ENCODE data around the gene GDPD5. TPM values are rescaled to one million over a fixed set of nuclear protein-coding genes. Genes with fewer than 3 reads are reported as not detected.
A peak's percentile ranks its signal among the peaks of the same experiment; 100 is the strongest.

Gene GDPD5
- total RNA-seq, 1 experiment from 2014 or later, result 12.5 TPM

DNA sequence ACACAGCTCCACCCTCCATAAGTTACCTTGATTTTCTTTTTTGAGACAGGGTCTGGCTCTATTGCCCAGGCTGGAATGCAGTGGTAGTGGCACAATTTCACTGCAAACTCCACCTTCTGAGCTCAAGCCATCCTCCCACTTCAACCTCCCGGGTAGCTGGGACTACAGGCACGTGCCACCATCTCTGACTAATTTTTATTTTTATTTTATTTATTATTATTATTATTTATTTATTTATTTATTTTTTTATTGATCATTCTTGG is 116.9 kb downstream of the GDPD5 start:
- peaks cover 50% of the 10 kb centered on the region for H3K36me3 ChIP-seq (replicated peaks; ENCODE audit: control insufficient read depth, insufficient read depth, low read length)
- H3K27me3 ChIP-seq (ENCODE audit: control insufficient read depth, insufficient read depth, low read length), result no peaks in the 10 kb centered on the region
- DNase-seq, result no peak
- no peak overlapping the region for H3K4me3 ChIP-seq (ENCODE audit: insufficient read depth, low read depth, low read length)

DNA sequence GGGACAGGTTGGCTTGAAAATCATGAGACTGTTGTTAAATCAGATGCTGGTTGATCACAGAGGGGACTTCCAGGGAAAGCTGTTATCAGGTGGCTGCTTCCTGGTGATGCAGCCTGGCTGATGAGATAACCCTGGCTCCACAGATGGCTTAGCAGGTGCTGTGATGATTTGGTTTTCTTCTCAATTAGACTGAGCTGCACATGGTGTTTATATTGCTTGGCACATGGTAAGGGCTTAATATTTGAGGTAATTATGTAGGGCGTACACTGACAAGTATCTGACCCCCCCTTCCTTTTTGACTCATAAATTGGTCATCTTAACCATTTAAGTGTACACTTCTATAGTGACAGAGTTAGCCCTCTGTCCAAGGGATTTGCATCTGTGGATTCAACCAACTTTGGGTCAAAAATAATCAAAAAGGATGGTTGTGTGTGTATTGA is 119.4 kb downstream of the GDPD5 start:
- Histone ChIP-seq H3K4me3 (ENCODE audit: insufficient read depth, low read depth, low read length) (no peak overlapping the region), H3K27me3 (ENCODE audit: control insufficient read depth, insufficient read depth, low read length) (no peaks in the 10 kb centered on the region), H3K36me3 (replicated peaks; ENCODE audit: control insufficient read depth, insufficient read depth, low read length) (peaks cover 62% of the 10 kb centered on the region)
- no peak for DNase-seq

DNA sequence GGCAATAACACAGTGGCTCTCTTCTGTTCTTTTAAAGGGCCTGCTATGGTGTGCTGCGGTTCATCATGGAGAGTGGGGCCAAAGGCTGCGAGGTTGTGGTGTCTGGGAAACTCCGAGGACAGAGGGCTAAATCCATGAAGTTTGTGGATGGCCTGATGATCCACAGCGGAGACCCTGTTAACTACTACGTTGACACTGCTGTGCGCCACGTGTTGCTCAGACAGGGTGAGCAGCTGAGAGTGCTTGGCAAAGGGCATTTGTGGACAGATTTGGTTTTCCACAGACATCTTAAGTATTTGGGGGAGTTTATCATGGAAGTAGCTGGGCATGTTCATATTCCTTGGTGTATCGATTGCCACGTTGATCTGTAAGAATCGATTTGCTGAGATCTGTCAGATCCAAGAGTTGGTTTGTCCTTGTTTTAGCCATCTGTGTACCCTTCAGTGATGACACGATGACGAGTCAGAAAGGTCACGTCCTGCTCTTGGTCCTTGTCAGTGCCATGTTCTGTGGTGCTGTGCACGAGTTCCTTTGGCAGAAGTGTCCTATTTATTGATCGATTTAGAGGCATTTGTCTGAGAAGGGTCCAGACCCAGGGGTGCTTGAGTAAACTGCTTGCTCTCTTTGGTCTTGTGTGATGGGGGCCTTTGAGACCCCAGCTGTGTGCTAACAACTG is 121.6 kb downstream of the GDPD5 start:
- no peaks in the 10 kb centered on the region for H3K27me3 ChIP-seq (ENCODE audit: control insufficient read depth, insufficient read depth, low read length)
- H3K36me3 ChIP-seq (replicated peaks; ENCODE audit: control insufficient read depth, insufficient read depth, low read length), result peaks cover 68% of the 10 kb centered on the region
- H3K4me3 ChIP-seq (ENCODE audit: insufficient read depth, low read depth, low read length), result no peak overlapping the region
- DNase-seq, result no peak

DNA sequence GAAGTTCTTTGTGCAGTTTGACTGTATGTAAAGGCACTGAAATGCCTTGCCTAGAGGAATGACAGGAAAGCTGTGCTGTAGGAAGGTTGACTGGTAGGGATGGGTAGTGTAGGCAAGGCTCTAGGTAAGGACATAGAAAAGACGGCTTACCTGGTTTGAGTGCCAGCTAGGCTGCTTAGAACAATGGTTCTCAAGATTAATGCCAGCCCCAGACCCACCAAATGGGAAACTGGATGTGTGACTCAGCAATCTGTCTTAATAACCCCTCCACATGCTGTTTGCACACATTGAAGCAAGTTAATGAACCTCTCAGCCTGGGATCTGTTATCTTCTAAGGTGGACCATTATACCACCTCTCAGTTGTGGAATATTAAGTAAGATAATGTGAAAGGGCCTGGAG is 122.7 kb downstream of the GDPD5 start:
- peaks cover 64% of the 10 kb centered on the region for H3K36me3 ChIP-seq (replicated peaks; ENCODE audit: control insufficient read depth, insufficient read depth, low read length)
- no peaks in the 10 kb centered on the region for H3K27me3 ChIP-seq (ENCODE audit: control insufficient read depth, insufficient read depth, low read length)
- no peak for DNase-seq
- H3K4me3 ChIP-seq (ENCODE audit: insufficient read depth, low read depth, low read length), result no peak overlapping the region

DNA sequence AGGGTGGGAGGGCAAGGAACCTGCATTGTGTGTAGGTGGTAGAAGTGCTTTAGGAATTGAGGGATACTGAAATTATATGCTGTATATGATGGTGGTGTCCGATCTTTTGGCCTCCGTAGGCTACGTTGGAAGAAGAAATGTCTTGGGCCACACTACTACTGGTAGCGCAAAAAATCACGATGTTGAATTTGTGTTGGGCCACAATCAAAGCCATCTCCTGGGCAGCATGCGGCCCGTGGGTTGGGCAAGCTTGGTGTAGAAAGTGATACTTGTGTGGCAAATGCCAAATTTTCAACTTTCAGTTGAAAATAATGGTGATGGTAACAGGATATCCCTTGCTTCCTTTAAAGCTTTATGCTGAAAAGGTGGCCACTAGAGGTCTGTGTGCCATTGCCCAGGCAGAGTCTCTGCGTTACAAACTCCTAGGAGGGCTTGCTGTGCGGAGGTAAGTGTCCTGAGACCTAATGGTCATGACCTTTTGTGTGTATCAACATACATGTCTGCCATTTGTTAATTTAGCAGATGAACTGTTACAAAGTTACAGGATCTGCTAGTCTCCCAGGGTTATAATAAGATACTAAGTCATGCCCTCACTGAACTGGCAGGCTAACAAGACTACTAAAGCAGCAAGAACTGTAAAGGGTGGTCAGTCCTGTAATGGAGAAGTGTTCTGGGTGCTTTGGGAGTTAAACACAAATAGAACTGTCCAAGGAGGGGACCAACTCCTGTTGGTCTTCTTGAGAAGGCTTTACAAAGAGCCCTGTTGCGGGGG is 123.6 kb downstream of the GDPD5 start:
- Histone ChIP-seq H3K36me3 (replicated peaks; ENCODE audit: control insufficient read depth, insufficient read depth, low read length) (peaks cover 60% of the 10 kb centered on the region), H3K27me3 (ENCODE audit: control insufficient read depth, insufficient read depth, low read length) (no peaks in the 10 kb centered on the region), H3K4me3 (ENCODE audit: insufficient read depth, low read depth, low read length) (no peak overlapping the region)
- DNase-seq, result no peak

DNA sequence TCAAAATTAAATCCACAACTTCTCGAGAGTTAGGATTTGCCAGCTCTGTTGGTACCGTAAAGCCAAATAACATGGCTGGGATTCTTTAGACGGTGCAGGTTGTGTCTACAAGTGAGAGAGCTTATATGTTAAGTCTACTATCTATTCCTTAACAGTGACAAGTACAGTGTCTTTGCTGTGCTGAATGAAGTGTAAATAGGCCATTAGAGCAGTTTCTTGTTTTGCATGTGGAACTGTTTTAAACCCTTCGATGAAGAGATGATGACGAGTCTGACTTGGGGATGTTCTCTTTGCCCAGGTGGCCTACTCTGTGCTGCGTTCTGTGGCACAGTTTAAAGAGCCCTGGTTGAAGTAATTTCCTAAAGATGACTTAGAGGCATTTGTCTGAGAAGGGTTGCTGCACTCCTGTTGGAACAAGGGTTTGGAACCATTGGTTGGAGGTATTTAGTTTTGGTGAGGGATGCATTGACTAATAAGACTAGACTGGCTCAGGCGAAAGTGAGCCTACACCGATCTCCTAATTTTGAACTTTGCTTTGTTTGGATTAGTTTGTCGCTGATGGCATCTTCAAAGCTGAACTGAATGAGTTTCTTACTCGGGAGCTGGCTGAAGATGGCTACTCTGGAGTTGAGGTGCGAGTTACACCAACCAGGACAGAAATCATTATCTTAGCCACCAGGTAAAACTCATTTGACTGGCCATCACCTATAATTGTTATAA is 125.4 kb downstream of the GDPD5 start:
- Histone ChIP-seq H3K36me3 (replicated peaks; ENCODE audit: control insufficient read depth, insufficient read depth, low read length) (peaks cover 44% of the 10 kb centered on the region), H3K27me3 (ENCODE audit: control insufficient read depth, insufficient read depth, low read length) (no peaks in the 10 kb centered on the region), H3K4me3 (ENCODE audit: insufficient read depth, low read depth, low read length) (peak overlapping the region; percentile 96)
- no peak for DNase-seq

DNA sequence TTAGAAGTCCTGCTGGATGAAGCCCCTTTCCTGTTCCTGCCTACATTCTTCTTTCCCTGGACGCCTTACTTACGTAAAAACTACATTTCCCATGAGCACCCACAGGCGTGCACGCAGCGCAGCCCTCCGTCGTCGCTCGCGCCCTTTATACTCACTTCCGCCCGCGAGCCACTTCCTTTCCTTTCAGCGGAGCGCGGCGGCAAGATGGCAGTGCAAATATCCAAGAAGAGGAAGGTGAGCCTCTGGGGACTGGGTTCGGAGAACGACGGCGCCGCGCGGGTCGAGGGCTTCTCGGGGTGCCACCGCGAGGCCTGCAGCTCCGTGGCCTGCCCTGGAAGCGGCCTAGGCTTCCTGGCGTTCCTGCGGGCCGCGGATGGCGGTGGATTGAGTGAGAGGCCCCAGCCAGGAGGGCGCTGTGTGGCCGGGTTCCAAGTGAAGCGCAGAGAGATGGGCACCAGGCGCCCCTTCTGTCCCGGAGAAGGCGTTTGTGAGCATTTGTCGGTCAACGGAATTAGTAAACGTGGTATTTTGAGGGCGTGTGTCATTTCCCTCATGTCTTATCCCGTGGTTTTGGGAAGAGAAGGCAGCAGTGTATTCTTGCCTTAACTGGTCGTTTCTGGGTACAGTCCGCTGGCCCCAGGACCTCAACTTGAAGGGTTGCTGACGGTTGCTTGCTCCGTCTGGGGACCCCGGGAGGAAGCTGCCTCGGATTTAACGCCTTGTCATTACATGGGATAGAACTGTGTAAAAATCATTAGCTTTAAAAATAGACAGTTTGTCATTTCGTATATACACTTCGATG is 126.2 kb downstream of the GDPD5 start, which contains the start of gene RPS3:
Gene RPS3, plus strand, starts transcription at position 175 of the 802 bp plus-strand sequence. Its CDS starts 30 bp downstream, at position 205.
- peaks cover 37% of the 10 kb centered on the region for H3K36me3 ChIP-seq (replicated peaks; ENCODE audit: control insufficient read depth, insufficient read depth, low read length)
- no peaks in the 10 kb centered on the region for H3K27me3 ChIP-seq (ENCODE audit: control insufficient read depth, insufficient read depth, low read length)
- peak within 1 kb of the TSS; percentile 96 for H3K4me3 ChIP-seq (ENCODE audit: insufficient read depth, low read depth, low read length)
- DNase-seq, result peak; percentile 91

DNA sequence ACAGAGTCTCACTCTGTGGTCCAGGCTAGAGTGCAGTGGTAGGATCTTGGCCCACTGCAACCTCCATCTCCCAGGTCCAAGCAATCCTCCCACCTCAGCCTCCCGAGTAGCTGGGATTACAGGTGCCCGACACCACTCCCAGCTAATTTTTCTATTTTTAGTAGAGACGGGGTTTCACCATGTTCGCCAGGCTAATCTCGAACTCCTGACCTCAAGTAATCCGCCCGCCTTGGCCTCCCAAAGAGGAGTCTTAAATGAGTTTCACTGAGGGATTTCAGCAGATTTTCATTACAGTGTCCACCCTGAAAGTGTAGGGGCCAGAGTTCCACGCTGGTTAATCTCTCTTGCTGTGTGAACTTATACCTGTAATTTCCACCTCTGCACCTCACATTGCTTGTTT is 126.8 kb downstream of the GDPD5 start:
- Histone ChIP-seq H3K27me3 (ENCODE audit: control insufficient read depth, insufficient read depth, low read length) (no peaks in the 10 kb centered on the region), H3K36me3 (replicated peaks; ENCODE audit: control insufficient read depth, insufficient read depth, low read length) (peaks cover 30% of the 10 kb centered on the region), H3K4me3 (ENCODE audit: insufficient read depth, low read depth, low read length) (peak overlapping the region; percentile 4; the same call in 1 of the 2 replicates)
- no peak for DNase-seq

DNA sequence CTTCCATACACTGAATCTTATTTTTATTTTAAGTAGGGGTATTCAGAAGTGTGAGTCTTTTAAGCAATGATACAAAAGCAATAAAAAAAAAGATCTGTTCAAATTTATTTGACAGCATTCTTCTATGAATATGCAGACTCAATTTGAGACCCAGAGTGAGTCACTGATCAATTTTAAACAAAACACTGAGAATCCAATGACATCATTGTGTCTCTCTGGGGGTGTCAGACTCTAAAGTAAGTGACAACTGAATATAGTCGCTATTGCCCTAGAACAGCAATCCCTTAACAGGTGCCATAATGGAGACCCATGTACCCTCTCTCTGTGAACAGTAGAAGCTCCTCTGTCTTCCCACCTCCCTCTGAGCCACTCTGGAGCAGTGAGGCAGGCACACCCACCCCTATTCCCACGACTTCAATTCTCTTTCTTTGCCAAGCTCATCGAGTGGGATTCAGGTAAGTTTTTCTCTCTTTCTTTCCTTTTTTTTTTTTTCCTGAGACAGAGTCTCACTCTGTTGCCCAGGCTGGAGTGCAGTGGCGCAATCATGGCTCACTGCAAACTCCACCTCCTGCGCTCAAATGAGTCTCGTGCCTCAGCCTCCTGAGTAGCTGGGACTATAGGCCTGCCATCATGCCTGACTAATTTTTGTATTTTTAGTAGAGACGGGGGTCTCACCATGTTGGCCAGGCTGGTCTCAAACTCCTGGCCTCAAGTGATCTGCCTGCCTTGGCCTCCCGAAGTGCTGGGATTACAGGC is 131.5 kb downstream of the GDPD5 start:
- H3K36me3 ChIP-seq (replicated peaks; ENCODE audit: control insufficient read depth, insufficient read depth, low read length), result no peaks in the 10 kb centered on the region
- H3K27me3 ChIP-seq (ENCODE audit: control insufficient read depth, insufficient read depth, low read length), result no peaks in the 10 kb centered on the region
- DNase-seq, result no peak
- H3K4me3 ChIP-seq (ENCODE audit: insufficient read depth, low read depth, low read length), result no peak overlapping the region

DNA sequence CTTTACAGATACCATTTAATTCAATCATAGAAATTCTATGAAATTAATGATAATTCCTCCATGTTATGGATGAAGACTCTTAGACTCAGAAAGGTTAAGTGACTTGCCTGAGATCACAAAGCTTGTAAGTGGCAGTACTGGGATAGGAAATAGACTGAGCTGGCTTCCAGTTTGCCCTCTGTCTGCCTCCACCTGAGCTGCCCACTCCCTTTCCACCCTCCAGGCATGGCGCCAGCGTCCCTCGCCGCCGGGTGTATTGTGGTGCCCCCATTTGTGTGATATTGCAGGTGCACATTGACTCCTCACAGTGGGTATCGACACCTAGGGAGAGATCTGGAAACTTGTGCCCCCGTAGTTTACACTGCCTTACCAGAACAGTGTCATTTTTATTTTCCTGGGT is 135.8 kb downstream of the GDPD5 start:
- Histone ChIP-seq H3K27me3 (ENCODE audit: control insufficient read depth, insufficient read depth, low read length) (no peaks in the 10 kb centered on the region), H3K4me3 (ENCODE audit: insufficient read depth, low read depth, low read length) (no peak overlapping the region), H3K36me3 (replicated peaks; ENCODE audit: control insufficient read depth, insufficient read depth, low read length) (no peaks in the 10 kb centered on the region)
- no peak for DNase-seq

DNA sequence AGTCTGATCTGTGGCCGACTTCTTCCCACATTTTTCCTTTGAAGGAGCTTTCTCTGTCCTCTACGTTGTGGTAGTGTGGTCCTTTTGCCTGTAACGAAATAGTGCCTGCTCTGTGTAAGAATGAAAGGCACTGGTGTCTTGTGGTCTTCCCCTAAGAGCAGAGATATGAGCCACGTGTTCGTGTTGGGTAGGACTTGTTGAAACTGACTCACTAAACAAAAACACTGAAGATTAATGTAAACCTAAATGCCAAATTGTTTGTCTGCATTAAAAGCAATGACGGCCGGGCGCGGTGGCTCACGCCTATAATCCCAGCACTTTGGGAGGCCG is 136.5 kb downstream of the GDPD5 start:
- DNase-seq, result no peak
- H3K36me3 ChIP-seq (replicated peaks; ENCODE audit: control insufficient read depth, insufficient read depth, low read length), result no peaks in the 10 kb centered on the region
- no peak overlapping the region for H3K4me3 ChIP-seq (ENCODE audit: insufficient read depth, low read depth, low read length)
- no peaks in the 10 kb centered on the region for H3K27me3 ChIP-seq (ENCODE audit: control insufficient read depth, insufficient read depth, low read length)

DNA sequence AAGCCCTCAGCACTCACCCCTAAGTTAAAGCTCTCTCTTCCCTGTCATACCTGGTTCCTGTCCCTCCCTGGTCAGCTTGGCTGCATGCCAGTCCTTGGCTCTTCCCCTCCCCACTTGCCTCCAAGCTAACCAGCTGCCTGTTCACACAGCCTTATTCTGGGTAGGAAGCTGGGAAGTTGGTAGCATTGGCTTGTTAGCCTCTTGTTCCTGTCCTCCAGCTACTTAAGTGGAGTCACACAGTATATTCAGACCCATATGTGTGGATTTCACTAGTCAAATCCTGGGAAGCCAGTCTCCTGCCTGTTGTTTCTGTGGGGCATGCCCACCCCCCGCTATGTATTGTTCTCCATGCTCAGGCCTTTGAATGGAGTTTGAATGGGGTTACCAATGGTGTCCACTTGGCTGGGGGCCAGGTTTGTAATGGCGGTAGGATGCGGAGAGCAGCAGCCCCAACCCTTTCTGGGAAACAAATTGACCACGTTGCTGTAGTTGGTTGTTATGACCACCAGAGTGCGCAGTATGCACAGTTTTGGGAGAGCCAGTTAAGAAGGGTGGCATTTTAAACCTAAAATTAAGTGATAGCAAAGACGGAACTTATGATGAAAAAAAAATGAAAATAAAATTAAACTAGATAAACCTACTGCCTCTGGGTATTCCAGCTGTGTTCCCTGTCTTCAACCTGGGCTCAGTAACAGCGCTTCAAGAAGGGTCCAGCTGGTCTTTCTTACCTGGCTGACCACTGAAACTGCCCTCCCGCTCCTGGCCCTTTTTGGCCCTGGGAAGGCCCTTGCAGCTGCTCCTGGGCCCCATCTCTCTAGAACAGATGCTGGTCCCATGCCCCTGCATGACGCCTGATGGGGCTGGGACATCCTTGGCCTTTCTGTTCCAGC is 137.1 kb downstream of the GDPD5 start:
- Histone ChIP-seq H3K36me3 (replicated peaks; ENCODE audit: control insufficient read depth, insufficient read depth, low read length) (no peaks in the 10 kb centered on the region), H3K4me3 (ENCODE audit: insufficient read depth, low read depth, low read length) (no peak overlapping the region), H3K27me3 (ENCODE audit: control insufficient read depth, insufficient read depth, low read length) (no peaks in the 10 kb centered on the region)
- DNase-seq, result peak; percentile 83

DNA sequence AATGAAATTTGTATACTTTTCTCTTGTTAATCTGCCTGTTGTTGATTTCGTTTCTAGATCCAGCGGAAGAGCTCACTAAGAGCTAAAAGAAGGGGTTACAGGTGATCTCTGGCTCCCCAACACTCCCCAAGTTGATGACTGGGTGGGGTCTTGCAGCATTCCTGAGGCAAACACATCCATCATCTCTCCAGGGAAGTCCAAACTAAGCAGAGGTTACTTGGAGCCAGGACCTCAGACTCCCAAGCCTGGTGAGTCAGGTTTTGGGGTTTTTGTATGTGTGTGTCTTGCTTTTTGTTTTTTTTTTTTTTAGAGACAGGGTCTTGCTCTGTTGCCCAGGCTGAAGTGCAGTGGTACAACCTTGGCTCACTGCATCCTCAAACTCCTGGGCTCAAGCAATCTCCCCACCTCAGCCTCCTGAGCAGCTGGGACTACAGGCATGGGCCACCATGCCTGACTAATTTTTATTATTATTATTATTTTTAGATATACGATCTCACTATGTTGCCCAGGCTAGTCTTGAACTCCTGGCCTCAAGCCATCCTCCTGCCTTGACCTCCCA is 137.9 kb downstream of the GDPD5 start:
- no peak for DNase-seq
- Histone ChIP-seq H3K27me3 (ENCODE audit: control insufficient read depth, insufficient read depth, low read length) (no peaks in the 10 kb centered on the region), H3K4me3 (ENCODE audit: insufficient read depth, low read depth, low read length) (no peak overlapping the region), H3K36me3 (replicated peaks; ENCODE audit: control insufficient read depth, insufficient read depth, low read length) (no peaks in the 10 kb centered on the region)

Data from H7 (cell line).